SK-N-SH (cell line): ENCODE results near the gene CDC42SE1. TPM values are rescaled to one million over a fixed set of nuclear protein-coding genes. Genes with fewer than 3 reads are reported as not detected.

Experiments
- CTCF ChIA-PET: fragments of 300-600, 350-600 bp; formaldehyde crosslinking; extraction: SDS; loops from one replicate; lab custom pipeline; 2021; lab: Yijun Ruan, JAX
- POLR2A ChIA-PET: fragments of 350-600 bp; sonication (Branson Sonifier 250); formaldehyde crosslinking; extraction: SDS; loops from one replicate; lab custom pipeline; 2020; ENCODE audit warnings: antibody characterized with exemption, inconsistent platforms; lab: Yijun Ruan, JAX
- DNase-seq: peaks from one replicate; pipeline ENCODE4 v3.0.0; 2012
- H2AFZ ChIP-seq: fragments of 200-600 bp; sonication (generic); 2 replicates; pipeline ENCODE4 v1.8.1; 2016; ENCODE audit warnings: antibody characterized with exemption, mild to moderate bottlenecking, low read depth
- H3F3A ChIP-seq: fragments of 200-600 bp; sonication (generic); replicated peaks from 2 replicates; pipeline ENCODE3; 2016; ENCODE audit warnings: antibody characterized with exemption, mild to moderate bottlenecking; ENCODE audit not compliant: insufficient read depth
- H3K27ac ChIP-seq, 2 experiments: fragments of 200-500 bp in 1 of 2; fragments of 200-600 bp in 1 of 2; sonication (Bioruptor generic) in 1 of 2; sonication (generic), shearing (Covaris generic) in 1 of 2; 2 replicates each; pipeline versions ENCODE4 v1.5.1 to v1.6.1; 2014 to 2016; ENCODE audit warnings: low read depth in 2 of 2, inconsistent platforms in 1 of 2, low read length in 1 of 2, mild to moderate bottlenecking in 1 of 2, mixed read lengths in 1 of 2
- H3K27me3 ChIP-seq: fragments of 200-600 bp; sonication (generic), shearing (Covaris generic); 2 replicates; pipeline ENCODE4 v1.6.1; 2016; ENCODE audit warnings: mixed run types; ENCODE audit not compliant: insufficient read depth
- H3K36me3 ChIP-seq, 2 experiments: fragments of 200-500 bp in 1 of 2; fragments of 200-600 bp in 1 of 2; sonication (Bioruptor generic) in 1 of 2; sonication (generic) in 1 of 2; replicated peaks in 1 of 2; 2 replicates each; pipeline versions ENCODE3 to v1.5.1; 2014 to 2016; ENCODE audit warnings: low read length in 1 of 2, mild to moderate bottlenecking in 1 of 2; ENCODE audit not compliant: insufficient read depth in 2 of 2, control insufficient read depth in 1 of 2
- H3K4me1 ChIP-seq, 2 experiments: fragments of 200-500 bp in 1 of 2; fragments of 200-600 bp in 1 of 2; sonication (Bioruptor generic) in 1 of 2; sonication (generic), shearing (Covaris generic) in 1 of 2; 2 replicates each; pipeline versions ENCODE4 v1.5.1 to v1.6.1; 2014 to 2016; ENCODE audit warnings: low read depth in 1 of 2, low read length in 1 of 2, mixed run types in 1 of 2; ENCODE audit not compliant: insufficient read depth in 2 of 2, control insufficient read depth in 1 of 2
- H3K4me2 ChIP-seq: fragments of 200-600 bp; sonication (generic), shearing (Covaris generic); 2 replicates; pipeline ENCODE4 v1.6.1; 2017; ENCODE audit warnings: mixed run types
- H3K4me3 ChIP-seq, 2 experiments: fragments of 200-500 bp in 1 of 2; fragments of 200-600 bp in 1 of 2; sonication (Bioruptor generic) in 1 of 2; sonication (generic), shearing (Covaris generic) in 1 of 2; 2 replicates each; pipeline versions ENCODE4 v1.5.1 to v1.8.1; 2014 to 2016; ENCODE audit warnings: low read depth in 2 of 2, inconsistent platforms in 1 of 2, low read length in 1 of 2, mild to moderate bottlenecking in 1 of 2, mixed read lengths in 1 of 2, moderate library complexity in 1 of 2
- H3K79me2 ChIP-seq: fragments of 200-600 bp; sonication (generic); 2 replicates; pipeline ENCODE4 v1.8.1; 2017; ENCODE audit warnings: mild to moderate bottlenecking; ENCODE audit not compliant: insufficient read depth
- H3K9ac ChIP-seq: fragments of 200-600 bp; sonication (generic); 2 replicates; pipeline ENCODE4 v1.6.1; 2017; ENCODE audit warnings: mixed run types
- H3K9me2 ChIP-seq: fragments of 200-600 bp; sonication (generic); 2 replicates; pipeline ENCODE4 v1.6.1; 2017; ENCODE audit warnings: mixed run types
- H3K9me3 ChIP-seq: fragments of 200-600 bp; sonication (generic); 2 replicates; pipeline ENCODE4 v1.6.1; 2017; ENCODE audit warnings: mixed run types, mild to moderate bottlenecking, moderate library complexity
- H4K20me1 ChIP-seq: fragments of 200-600 bp; sonication (generic); 2 replicates; pipeline ENCODE4 v1.6.1; 2017; ENCODE audit warnings: mild to moderate bottlenecking, mixed run types; ENCODE audit not compliant: insufficient read depth
- CHD2 ChIP-seq: fragments of 150-350 bp; IDR thresholded peaks from 2 replicates; pipeline ENCODE4 v1.6.1; 2018; ENCODE audit warnings: low read length; ENCODE audit not compliant: partially characterized antibody
- CTCF ChIP-seq: fragments of 200-600 bp; sonication (generic); IDR thresholded peaks from 2 replicates; pipeline ENCODE4 v1.6.1; 2017; ENCODE audit warnings: antibody characterized with exemption, mild to moderate bottlenecking, moderate library complexity
- ELF1 ChIP-seq: IDR thresholded peaks from 2 replicates; pipeline ENCODE4 v1.4.0; 2012
- EP300 ChIP-seq, 2 experiments: IDR thresholded peaks; 2 replicates each; pipeline versions ENCODE4 v1.4.0 to v1.6.1; 2012; ENCODE audit warnings: borderline replicate concordance in 1 of 2, low read depth in 1 of 2, low read length in 1 of 2
- GABPA ChIP-seq: IDR thresholded peaks from 2 replicates; pipeline ENCODE4 v1.4.0; 2012; ENCODE audit warnings: low read depth, mild to moderate bottlenecking
- GATA2 ChIP-seq: sonication (generic); formaldehyde crosslinking; IDR thresholded peaks from 2 replicates; pipeline ENCODE4 v1.5.0; 2020; ENCODE audit warnings: mild to moderate bottlenecking, missing genetic modification reagents
- MXI1 ChIP-seq: IDR thresholded peaks from 2 replicates; pipeline ENCODE4 v1.6.1; 2012; ENCODE audit warnings: mild to moderate bottlenecking, low read depth, low read length, improper control_type of control experiment
- POLR2AphosphoS5 ChIP-seq: IDR thresholded peaks from 2 replicates; pipeline ENCODE4 v1.6.1; 2012; ENCODE audit warnings: low read depth, low read length
- RCOR1 ChIP-seq: fragments of 150-350 bp; IDR thresholded peaks from 2 replicates; pipeline ENCODE4 v1.6.1; 2017; ENCODE audit warnings: antibody characterized with exemption, low read length
- RFX5 ChIP-seq: IDR thresholded peaks from 2 replicates; pipeline ENCODE4 v1.6.1; 2012; ENCODE audit warnings: mild to moderate bottlenecking, improper control_type of control experiment, low read length
- SIN3A ChIP-seq: IDR thresholded peaks from 2 replicates; pipeline ENCODE4 v1.6.1; 2012; ENCODE audit warnings: low read depth, mild to moderate bottlenecking, low read length, moderate library complexity, borderline replicate concordance
- TAF1 ChIP-seq: IDR thresholded peaks from 2 replicates; pipeline ENCODE4 v1.6.1; 2012; ENCODE audit warnings: low read depth, mild to moderate bottlenecking, low read length, moderate library complexity, borderline replicate concordance
- TCF12 ChIP-seq: IDR thresholded peaks from 2 replicates; pipeline ENCODE4 v1.4.0; 2012
- TEAD4 ChIP-seq: IDR thresholded peaks from 2 replicates; pipeline ENCODE4 v1.4.0; 2012; ENCODE audit warnings: mild to moderate bottlenecking, borderline replicate concordance; ENCODE audit not compliant: insufficient read depth
- ZBTB33 ChIP-seq: IDR thresholded peaks from 2 replicates; pipeline ENCODE4 v1.4.0; 2012; ENCODE audit warnings: low read depth, borderline replicate concordance
- WGBS: methylation state at CpG from one replicate; pipeline ENCODE4 v1.1.6; 2017; ENCODE audit warnings: low lambda C conversion rate; 5-methylcytosine and 5-hydroxymethylcytosine counted together
- polyA plus RNA-seq, 3 experiments: library from polyadenylated mRNA; depleted of rRNA; stranded (reverse); fragments of >200 nt; gene quantifications; 2 replicates each; pipeline ENCODE4 v1.2.3, GENCODE V29; 2012
- TF ChIP-seq, protein P1 (sequence below): IDR thresholded peaks from 2 replicates; pipeline ENCODE4; 2012
- TF ChIP-seq, protein P2 (sequence below): fragments of 150-350 bp; IDR thresholded peaks from 2 replicates; pipeline ENCODE4 v1.6.1; 2016; ENCODE audit warnings: mild to moderate bottlenecking, low read depth, low read length
- TF ChIP-seq, protein P3 (sequence below): IDR thresholded peaks from 2 replicates; pipeline ENCODE4 v1.4.0; 2012; ENCODE audit warnings: low read depth

CDC42SE1 gene
- polyA plus RNA-seq, 1 of the 3 experiments (the other 2 are of a cell fraction) = 47.8 TPM

GRCh38 chr1:151060657-151061421, 1.4 kb upstream of the CDC42SE1 start (continued):
- TF ChIP-seq SIN3A = no peak
- TF ChIP-seq CHD2 = no peak

DNA sequence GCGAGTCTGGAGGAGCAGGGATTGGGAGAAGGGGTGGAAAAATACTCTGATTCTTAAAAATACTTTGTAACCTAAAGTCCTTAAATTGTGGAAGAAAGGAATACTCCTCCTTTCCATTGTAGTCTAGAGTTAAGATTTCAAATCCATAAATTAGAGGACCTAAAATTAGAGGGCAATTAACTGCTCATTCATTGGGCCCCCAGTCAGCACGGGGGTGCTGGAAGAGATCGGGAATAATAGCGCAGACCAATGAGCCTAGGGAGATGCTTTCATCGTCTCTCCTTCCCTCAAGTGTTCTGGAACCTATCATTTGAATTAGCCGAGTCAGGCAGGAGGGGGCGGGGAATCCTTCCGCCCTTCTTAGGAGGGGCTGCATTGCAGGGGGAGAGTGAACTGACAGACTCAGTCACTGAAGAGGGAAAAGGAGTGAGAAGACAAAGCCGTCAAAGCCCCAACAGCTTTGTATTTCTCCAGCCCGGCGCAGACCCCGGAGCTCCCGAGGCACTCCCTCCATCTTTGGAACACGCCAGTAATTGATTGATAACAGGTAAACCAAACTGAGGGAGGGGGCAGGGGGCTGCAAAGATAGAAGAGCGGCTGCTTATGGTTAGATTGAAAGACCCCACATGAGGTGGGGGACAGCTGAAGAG, 710 bp upstream of the CDC42SE1 start, which contains the start of gene MLLT11:
Gene MLLT11, plus strand, starts transcription at position 391 of the 650 bp plus-strand sequence. CDS start 6,828 bp downstream, outside the sequence.
- peak within 1 kb of the TSS; percentile 93 for H3K9ac ChIP-seq
- ChIA-PET CTCF (interaction anchor here (0.6 to 7.4 kb wide), 12 partner anchors 12 to 493 kb away, joined by 3 to 67 read pairs (median 4); partner anchors contain the start of genes C1orf56, GABPB2 and MINDY1), POLR2A (interaction anchor here (0.6 to 2.9 kb wide), 6 partner anchors 9 to 82 kb away, joined by 3 to 24 read pairs (median 4); partner anchors contain the start of genes C1orf56 and MINDY1)
- peaks cover 27% of the 10 kb centered on the region for H3F3A ChIP-seq
- H3K79me2 ChIP-seq = peaks cover 100% of the 10 kb centered on the region
- peak within 1 kb of the TSS; percentile 99 for H3K27ac ChIP-seq
- no peaks in the 10 kb centered on the region for H3K27me3 ChIP-seq
- WGBS = 1% methylated on average over 15 of the region's 15 CpGs
- DNase-seq = peak; percentile 86
- peak within 1 kb of the TSS; percentile 83 for H2AFZ ChIP-seq
- H4K20me1 ChIP-seq = peaks cover 46% of the 10 kb centered on the region
- H3K4me2 ChIP-seq = peak within 1 kb of the TSS; percentile 91
- 0 out of 2 replicates have a peak, but pooled peaks have one; percentile 18 for TF ChIP-seq ZBTB33
- TF ChIP-seq MXI1 = peak; percentile 87
- TF ChIP-seq POLR2AphosphoS5 = peak; percentile 93
- no peak for TF ChIP-seq TEAD4
- peak; percentile 77 for TF ChIP-seq RFX5
- TF ChIP-seq TAF1 = peak; percentile 84
- TF ChIP-seq, protein P1, sequence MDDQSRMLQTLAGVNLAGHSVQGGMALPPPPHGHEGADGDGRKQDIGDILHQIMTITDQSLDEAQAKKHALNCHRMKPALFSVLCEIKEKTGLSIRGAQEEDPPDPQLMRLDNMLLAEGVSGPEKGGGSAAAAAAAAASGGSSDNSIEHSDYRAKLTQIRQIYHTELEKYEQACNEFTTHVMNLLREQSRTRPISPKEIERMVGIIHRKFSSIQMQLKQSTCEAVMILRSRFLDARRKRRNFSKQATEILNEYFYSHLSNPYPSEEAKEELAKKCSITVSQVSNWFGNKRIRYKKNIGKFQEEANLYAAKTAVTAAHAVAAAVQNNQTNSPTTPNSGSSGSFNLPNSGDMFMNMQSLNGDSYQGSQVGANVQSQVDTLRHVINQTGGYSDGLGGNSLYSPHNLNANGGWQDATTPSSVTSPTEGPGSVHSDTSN = peak; percentile 93
- peak; percentile 93 for TF ChIP-seq CHD2
- no peak for TF ChIP-seq GABPA
- TF ChIP-seq, protein P2, sequence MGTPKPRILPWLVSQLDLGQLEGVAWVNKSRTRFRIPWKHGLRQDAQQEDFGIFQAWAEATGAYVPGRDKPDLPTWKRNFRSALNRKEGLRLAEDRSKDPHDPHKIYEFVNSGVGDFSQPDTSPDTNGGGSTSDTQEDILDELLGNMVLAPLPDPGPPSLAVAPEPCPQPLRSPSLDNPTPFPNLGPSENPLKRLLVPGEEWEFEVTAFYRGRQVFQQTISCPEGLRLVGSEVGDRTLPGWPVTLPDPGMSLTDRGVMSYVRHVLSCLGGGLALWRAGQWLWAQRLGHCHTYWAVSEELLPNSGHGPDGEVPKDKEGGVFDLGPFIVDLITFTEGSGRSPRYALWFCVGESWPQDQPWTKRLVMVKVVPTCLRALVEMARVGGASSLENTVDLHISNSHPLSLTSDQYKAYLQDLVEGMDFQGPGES = no peak
- peak; percentile 53; the same call in 1 of the 2 replicates for TF ChIP-seq RCOR1
- peak; percentile 41; the same call in 1 of the 2 replicates for TF ChIP-seq GATA2 (CRISPR knock-in tag)
- TF ChIP-seq TCF12 = peak; percentile 99
- TF ChIP-seq SIN3A = peak; percentile 94
- TF ChIP-seq, protein P3, sequence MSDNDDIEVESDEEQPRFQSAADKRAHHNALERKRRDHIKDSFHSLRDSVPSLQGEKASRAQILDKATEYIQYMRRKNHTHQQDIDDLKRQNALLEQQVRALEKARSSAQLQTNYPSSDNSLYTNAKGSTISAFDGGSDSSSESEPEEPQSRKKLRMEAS = peak; percentile 40; the same call in 1 of the 2 replicates
- no peak; the same call in 1 of the 2 replicates for TF ChIP-seq ELF1
- peak; percentile 29; the same call in 1 of the 2 replicates for TF ChIP-seq CTCF
- peak; percentile 41 to 86; a peak in 3 of 4 replicates for TF ChIP-seq EP300 (IDR thresholded peaks at IDR 0.05; ENCODE audit: borderline replicate concordance in 1 of 2, low read depth in 1 of 2, low read length in 1 of 2)
- peaks cover 17 to 24% of the 10 kb centered on the region in 2 experiments for H3K36me3 ChIP-seq
- no peaks in the 10 kb centered on the region for H3K9me3 ChIP-seq
- H3K9me2 ChIP-seq = no peaks in the 10 kb centered on the region
- H3K4me3 ChIP-seq = peak within 1 kb of the TSS; percentile 79 to 81
- peaks cover 18 to 32% of the 10 kb centered on the region in 2 experiments for H3K4me1 ChIP-seq
